HG03095 (cell line): ENCODE data around the gene TCL1A.

ENCODE experiments used
- ATAC-seq: cut with Tn5 transposase; IDR thresholded peaks from one replicate; pipeline ENCODE4 v1.9.1; 2021; ENCODE audit warnings: moderate library complexity; ENCODE audit not compliant: unreplicated experiment

Gene TCL1A

GRCh38 chr14:95707327-95707726 is 6.6 kb downstream of the TCL1A start:
- ATAC-seq = no peak

- no peak for ATAC-seq
Measured at GRCh38 chr14:95705518-95705917, 8.4 kb downstream of the TCL1A start.

- ATAC-seq = no peak
Measured at GRCh38 chr14:95703805-95704204, 10.1 kb downstream of the TCL1A start.

GRCh38 chr14:95703341-95703740 is 10.6 kb downstream of the TCL1A start:
- no peak for ATAC-seq

- ATAC-seq = no peak
Measured at GRCh38 chr14:95701846-95702221, 12.1 kb downstream of the TCL1A start.

- no peak for ATAC-seq
Measured at GRCh38 chr14:95700221-95700976, 13.5 kb downstream of the TCL1A start.

- ATAC-seq = no peak
Measured at GRCh38 chr14:95699412-95699811, 14.5 kb downstream of the TCL1A start.

- ATAC-seq = no peak
Measured at GRCh38 chr14:95698287-95698686, 15.6 kb downstream of the TCL1A start.

- ATAC-seq = peak; percentile 51
Measured at GRCh38 chr14:95697764-95698163, 16.2 kb downstream of the TCL1A start.

GRCh38 chr14:95696741-95697140 is 17.2 kb downstream of the TCL1A start:
- no peak for ATAC-seq

- ATAC-seq = no peak
Measured at GRCh38 chr14:95695913-95696312, 18.0 kb downstream of the TCL1A start.

- no peak for ATAC-seq
Measured at GRCh38 chr14:95695051-95695450, 18.9 kb downstream of the TCL1A start.

- ATAC-seq = no peak
Measured at GRCh38 chr14:95692109-95692508, 21.8 kb downstream of the TCL1A start.

GRCh38 chr14:95691591-95691990 is 22.3 kb downstream of the TCL1A start:
- ATAC-seq = no peak

GRCh38 chr14:95690815-95691214 is 23.1 kb downstream of the TCL1A start:
- ATAC-seq = no peak

GRCh38 chr14:95689441-95689840 is 24.5 kb downstream of the TCL1A start:
- ATAC-seq = no peak

GRCh38 chr14:95686935-95687334 is 27.0 kb downstream of the TCL1A start:
- no peak for ATAC-seq

GRCh38 chr14:95685978-95686922 is 27.7 kb downstream of the TCL1A start, which contains the start of gene TCL1B:
TSS of gene TCL1B (plus strand) at chr14:95686426. CDS start at chr14:95686468, 42 bp downstream.
- ATAC-seq = no peak

- no peak for ATAC-seq
Measured at GRCh38 chr14:95683793-95684192, 30.1 kb downstream of the TCL1A start.

GRCh38 chr14:95681153-95681552 is 32.8 kb downstream of the TCL1A start:
- no peak for ATAC-seq

- ATAC-seq = no peak
Measured at GRCh38 chr14:95679998-95680735, 33.8 kb downstream of the TCL1A start.
